Stimulated activated CD4-positive, alpha-beta T cell treated with anti-CD3 and anti-CD28 coated beads, Interleukin-4, amount 100 ng/mL, for 48 hours (primary cell): ENCODE results near the gene CPED1.
"Not testable (repeated sequence)": the region's sequence is repeated elsewhere in the genome, so short reads cannot be mapped to it uniquely, and the experiment has no call there.

Source experiments
- DNase-seq, 2 donors: peaks; one replicate each; pipeline ENCODE4 v3.0.0-alpha.2; 2020; ENCODE audit warnings: low read depth in 2 of 2

CPED1 gene

GRCh38 chr7:121244120-121244870, 255.8 kb downstream of the CPED1 start:
- DNase-seq = no peak

GRCh38 chr7:121251367-121251766, 262.9 kb downstream of the CPED1 start:
- DNase-seq = not testable (repeated sequence)

GRCh38 chr7:121252523-121253235, 264.2 kb downstream of the CPED1 start:
- not testable (repeated sequence) for DNase-seq

- no peak for DNase-seq
Measured at GRCh38 chr7:121259826-121260225, 271.3 kb downstream of the CPED1 start.

GRCh38 chr7:121261207-121261884, 272.8 kb downstream of the CPED1 start:
- DNase-seq = no peak

- no peak for DNase-seq
Measured at GRCh38 chr7:121262221-121262620, 273.7 kb downstream of the CPED1 start.

- no peak for DNase-seq
Measured at GRCh38 chr7:121262969-121263368, 274.5 kb downstream of the CPED1 start.

GRCh38 chr7:121266307-121266894, 277.9 kb downstream of the CPED1 start:
- DNase-seq = no peak

- DNase-seq = no peak
Measured at GRCh38 chr7:121267612-121268011, 279.1 kb downstream of the CPED1 start.

GRCh38 chr7:121269798-121270197, 281.3 kb downstream of the CPED1 start:
- DNase-seq = no peak

GRCh38 chr7:121271098-121271497, 282.6 kb downstream of the CPED1 start:
- DNase-seq = no peak

GRCh38 chr7:121271916-121272315, 283.4 kb downstream of the CPED1 start:
- DNase-seq = no peak

- DNase-seq = no peak
Measured at GRCh38 chr7:121272676-121273075, 284.2 kb downstream of the CPED1 start.

GRCh38 chr7:121273467-121274167, 285.1 kb downstream of the CPED1 start:
- DNase-seq = no peak

- DNase-seq = no peak
Measured at GRCh38 chr7:121274467-121274866, 286.0 kb downstream of the CPED1 start.

GRCh38 chr7:121275204-121275603, 286.7 kb downstream of the CPED1 start:
- DNase-seq = no peak

- DNase-seq = no peak
Measured at GRCh38 chr7:121276313-121276712, 287.8 kb downstream of the CPED1 start.

GRCh38 chr7:121278120-121279021, 289.9 kb downstream of the CPED1 start:
- DNase-seq = no peak

- no peak for DNase-seq
Measured at GRCh38 chr7:121279060-121279620, 290.6 kb downstream of the CPED1 start.

GRCh38 chr7:121279822-121280221, 291.3 kb downstream of the CPED1 start:
- no peak for DNase-seq
